Mucosa of rectum (tissue), 2 donors: ENCODE results near the gene PLA2G6.

Source experiments
- H3K27ac ChIP-seq, 2 donors: one replicate each; pipeline ENCODE4 v1.7.0; 2013; ENCODE audit warnings: inconsistent platforms in 2 of 2, low read depth in 2 of 2, low read length in 2 of 2
- H3K27me3 ChIP-seq, 2 donors: one replicate each; pipeline ENCODE4 v1.7.0; 2013; ENCODE audit warnings: low read length in 2 of 2; ENCODE audit not compliant: control insufficient read depth in 2 of 2, insufficient read depth in 2 of 2
- H3K36me3 ChIP-seq, 2 donors: one replicate each; pipeline ENCODE4 v1.7.0; 2013; ENCODE audit warnings: low read length in 2 of 2; ENCODE audit not compliant: control insufficient read depth in 2 of 2, insufficient read depth in 2 of 2
- H3K4me1 ChIP-seq, 2 donors: one replicate each; pipeline ENCODE4 v1.7.0; 2013; ENCODE audit warnings: low read length in 2 of 2, mild to moderate bottlenecking in 1 of 2; ENCODE audit not compliant: control insufficient read depth in 2 of 2, insufficient read depth in 2 of 2
- H3K4me3 ChIP-seq, 2 donors: one replicate each; pipeline ENCODE4 v1.7.0; 2013; ENCODE audit warnings: low read length in 2 of 2
- H3K9ac ChIP-seq, 2 donors: one replicate each; pipeline ENCODE4 v1.7.0; 2013; ENCODE audit warnings: low read length in 2 of 2, low read depth in 1 of 2, mild to moderate bottlenecking in 1 of 2
- H3K9me3 ChIP-seq, 2 donors: one replicate each; pipeline ENCODE4 v1.7.0; 2013; ENCODE audit warnings: low read length in 2 of 2; ENCODE audit not compliant: control insufficient read depth in 2 of 2
- donor health status: healthy.
- donor health status: Normal muscosa, but diverticular disease.

The PLA2G6 gene

GRCh38 chr22:38177044-38177443 is 4.6 kb downstream of the PLA2G6 start:
- Histone ChIP-seq H3K4me1 (peaks cover 44 to 53% of the 10 kb centered on the region in 2 donors), H3K4me3 (no peak overlapping the region), H3K27me3 (no peaks in the 10 kb centered on the region), H3K27ac (peak overlapping the region; percentile 64 to 70), H3K9me3 (no peaks in the 10 kb centered on the region), H3K9ac (no peak overlapping the region), H3K36me3 (no peaks in the 10 kb centered on the region)

DNA sequence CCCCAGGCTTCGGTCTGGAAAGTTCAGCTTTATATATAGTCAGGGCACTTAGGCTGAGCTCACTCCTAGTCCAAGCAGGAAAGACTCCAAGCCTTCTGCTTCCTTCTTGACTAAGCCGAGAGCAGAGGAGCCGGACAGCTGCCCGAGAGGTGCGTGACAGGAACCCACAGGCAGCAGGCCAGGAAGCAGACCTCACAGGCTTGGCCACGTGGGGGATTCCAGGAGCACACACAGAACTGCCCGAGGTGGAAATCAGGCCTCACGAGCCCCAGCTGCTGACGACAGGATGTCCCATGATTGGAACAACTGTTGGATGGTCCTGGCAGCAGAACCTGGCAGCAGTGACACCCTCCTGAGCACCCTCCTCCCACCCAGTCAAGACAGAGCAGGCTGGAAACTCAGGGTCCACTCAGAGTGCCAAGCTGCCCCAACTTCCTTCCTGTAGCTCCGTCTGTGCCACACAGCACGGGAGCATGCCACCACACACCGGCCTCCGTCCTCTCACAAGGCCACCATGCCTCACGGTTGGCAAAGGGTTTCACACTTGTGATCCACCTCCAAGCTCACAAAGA is 5.4 kb downstream of the PLA2G6 start:
- Histone ChIP-seq H3K27ac (peak overlapping the region; percentile 64 to 70), H3K4me3 (no peak overlapping the region), H3K9ac (no peak overlapping the region), H3K36me3 (no peaks in the 10 kb centered on the region), H3K9me3 (no peaks in the 10 kb centered on the region), H3K27me3 (no peaks in the 10 kb centered on the region), H3K4me1 (peaks cover 41 to 50% of the 10 kb centered on the region in 2 donors)

DNA sequence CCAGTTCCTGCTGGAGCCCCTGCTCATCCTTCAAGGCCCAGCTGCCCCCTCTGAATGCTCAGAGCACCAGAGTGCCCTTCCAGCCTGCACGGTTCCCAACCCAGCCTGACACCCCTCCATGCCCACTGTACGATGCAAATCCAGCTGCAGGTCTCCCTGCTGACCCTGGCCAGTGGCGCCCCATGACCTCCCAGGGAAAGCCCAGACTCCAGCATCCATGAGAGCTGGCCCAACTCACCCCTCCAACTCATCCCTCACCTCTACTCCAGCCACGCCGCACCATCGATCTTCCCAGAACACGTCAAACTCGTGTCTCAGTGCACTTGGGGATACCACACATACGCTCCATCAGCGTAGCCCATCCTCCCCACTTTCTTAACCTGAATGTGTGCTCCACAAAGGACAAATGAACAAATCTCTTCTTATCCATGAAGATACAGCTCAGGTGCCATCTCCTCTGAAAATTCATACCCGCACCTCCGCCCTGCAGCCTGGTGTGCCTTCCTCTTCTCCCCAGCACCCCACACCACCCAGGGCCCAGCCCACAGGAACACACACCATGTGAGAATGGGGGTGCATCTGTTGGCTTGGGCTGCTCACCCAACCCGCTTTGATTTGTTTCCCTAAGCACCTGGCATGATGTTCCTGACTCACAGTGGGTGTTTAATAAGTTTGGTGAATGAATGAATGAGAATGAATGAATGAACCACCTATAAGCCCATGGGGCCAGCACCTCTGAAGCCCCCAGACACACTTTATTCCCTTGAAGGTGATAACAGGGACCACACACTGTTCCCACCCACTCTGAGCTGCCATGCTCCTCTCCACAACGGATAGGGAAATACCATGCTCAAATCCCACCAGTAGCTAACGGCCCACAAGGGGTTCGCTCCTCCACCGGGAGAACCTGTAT is 6.2 kb downstream of the PLA2G6 start:
- no peak overlapping the region for H3K9ac ChIP-seq
- peak overlapping the region; percentile 11 to 70 for H3K27ac ChIP-seq
- peaks cover 33 to 42% of the 10 kb centered on the region in 2 donors for H3K4me1 ChIP-seq
- no peaks in the 10 kb centered on the region for H3K9me3 ChIP-seq
- no peak overlapping the region for H3K4me3 ChIP-seq
- no peaks in the 10 kb centered on the region for H3K36me3 ChIP-seq
- H3K27me3 ChIP-seq, result no peaks in the 10 kb centered on the region

- H3K9me3 ChIP-seq, result no peaks in the 10 kb centered on the region
- no peaks in the 10 kb centered on the region for H3K27me3 ChIP-seq
- no peak overlapping the region for H3K27ac ChIP-seq
- H3K9ac ChIP-seq, result no peak overlapping the region
- no peak overlapping the region for H3K4me3 ChIP-seq
- H3K36me3 ChIP-seq, result no peaks in the 10 kb centered on the region
- H3K4me1 ChIP-seq, result peaks cover 28 to 33% of the 10 kb centered on the region in 2 donors
Measured at GRCh38 chr22:38174626-38175025, 7.0 kb downstream of the PLA2G6 start.

- Histone ChIP-seq H3K4me1 (peaks cover 28 to 33% of the 10 kb centered on the region in 2 donors), H3K4me3 (no peak overlapping the region), H3K27me3 (no peaks in the 10 kb centered on the region), H3K27ac (no peak overlapping the region), H3K36me3 (no peaks in the 10 kb centered on the region), H3K9me3 (no peaks in the 10 kb centered on the region), H3K9ac (no peak overlapping the region)
Measured at GRCh38 chr22:38173641-38173906, 8.1 kb downstream of the PLA2G6 start.

GRCh38 chr22:38172832-38173640 is 8.6 kb downstream of the PLA2G6 start:
- Histone ChIP-seq H3K9ac (peak overlapping the region in 1 of 2 donors; percentile 6), H3K9me3 (no peaks in the 10 kb centered on the region)

DNA sequence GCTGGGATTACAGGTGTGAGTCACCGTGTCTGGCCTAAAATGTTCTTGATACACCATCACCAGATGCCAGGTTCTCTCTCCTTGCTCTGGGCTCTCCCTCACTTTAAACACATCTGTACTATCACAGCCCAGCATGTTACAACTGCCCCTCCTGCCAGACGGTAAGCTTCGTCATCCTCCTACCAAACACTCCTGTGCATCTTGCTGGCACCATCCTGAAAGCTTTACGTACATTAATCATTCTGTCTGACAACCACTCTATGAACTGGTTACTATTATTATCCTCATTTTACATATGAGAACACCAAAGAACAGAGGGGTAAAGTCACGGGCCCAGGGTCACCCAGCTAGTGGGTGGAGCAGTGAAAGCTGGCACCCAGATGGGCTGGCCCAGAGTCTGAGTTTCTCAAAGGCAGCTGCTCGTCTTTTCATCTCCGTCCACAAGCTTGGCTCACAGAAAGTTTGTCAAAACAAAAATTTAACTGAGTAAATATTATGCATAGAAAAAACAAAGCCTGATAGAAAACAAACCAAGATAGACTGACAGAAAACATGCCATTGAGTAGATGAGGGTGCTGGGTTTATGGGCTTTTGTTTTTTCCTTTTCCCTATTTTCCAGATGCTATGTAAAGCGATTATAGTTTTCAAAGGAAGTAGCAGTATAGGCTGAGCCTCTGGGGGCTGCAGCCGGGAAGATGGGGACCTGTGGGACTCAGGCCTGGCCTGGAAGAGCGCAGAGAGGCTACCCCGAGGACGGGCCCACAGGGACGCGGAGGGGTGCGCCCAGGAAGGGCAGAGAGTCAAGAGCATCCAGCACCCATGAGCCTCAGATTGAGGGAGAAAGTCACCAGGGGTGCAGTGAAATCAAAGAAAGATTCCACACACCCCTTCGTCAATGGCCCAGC is 9.5 kb downstream of the PLA2G6 start:
- H3K27me3 ChIP-seq, result no peaks in the 10 kb centered on the region
- no peaks in the 10 kb centered on the region for H3K9me3 ChIP-seq
- peak overlapping the region in 1 of 2 donors; percentile 6 for H3K9ac ChIP-seq
- no peaks in the 10 kb centered on the region for H3K36me3 ChIP-seq
- peaks cover 22 to 23% of the 10 kb centered on the region in 2 donors for H3K4me1 ChIP-seq
- H3K27ac ChIP-seq, result peak overlapping the region in 1 of 2 donors; percentile 48
- no peak overlapping the region for H3K4me3 ChIP-seq

More at GRCh38 chr22:38172832-38173640, 8.6 kb downstream of the PLA2G6 start:
- Histone ChIP-seq H3K36me3 (no peaks in the 10 kb centered on the region), H3K27me3 (no peaks in the 10 kb centered on the region), H3K4me3 (no peak overlapping the region), H3K27ac (peak overlapping the region; percentile 16 to 48), H3K4me1 (peaks cover 28% of the 10 kb centered on the region in 2 donors)

DNA sequence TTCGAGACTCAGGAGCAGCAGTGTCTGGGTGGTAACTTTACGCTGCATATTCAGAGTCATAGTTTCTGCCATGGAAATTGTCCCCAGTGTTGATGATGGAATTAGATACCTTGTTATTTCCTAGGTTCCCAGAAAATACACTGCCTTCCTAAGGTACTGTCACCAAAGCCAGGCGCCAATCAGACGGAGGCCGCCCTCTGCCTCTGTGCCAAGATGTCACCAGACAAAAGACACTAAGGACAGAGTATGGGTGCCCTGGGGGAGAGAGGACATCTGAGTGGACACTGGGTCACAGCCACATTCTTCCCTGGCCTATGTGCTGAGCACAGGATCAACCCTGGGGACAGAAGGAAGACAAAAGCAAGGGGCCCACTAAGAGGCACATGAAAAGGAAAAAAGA is 11.2 kb downstream of the PLA2G6 start:
- H3K4me1 ChIP-seq, result peaks cover 9 to 10% of the 10 kb centered on the region in 2 donors
- no peak overlapping the region for H3K27ac ChIP-seq
- H3K4me3 ChIP-seq, result no peak overlapping the region
- H3K27me3 ChIP-seq, result no peaks in the 10 kb centered on the region
- H3K36me3 ChIP-seq, result no peaks in the 10 kb centered on the region
- no peaks in the 10 kb centered on the region for H3K9me3 ChIP-seq
- H3K9ac ChIP-seq, result no peak overlapping the region

DNA sequence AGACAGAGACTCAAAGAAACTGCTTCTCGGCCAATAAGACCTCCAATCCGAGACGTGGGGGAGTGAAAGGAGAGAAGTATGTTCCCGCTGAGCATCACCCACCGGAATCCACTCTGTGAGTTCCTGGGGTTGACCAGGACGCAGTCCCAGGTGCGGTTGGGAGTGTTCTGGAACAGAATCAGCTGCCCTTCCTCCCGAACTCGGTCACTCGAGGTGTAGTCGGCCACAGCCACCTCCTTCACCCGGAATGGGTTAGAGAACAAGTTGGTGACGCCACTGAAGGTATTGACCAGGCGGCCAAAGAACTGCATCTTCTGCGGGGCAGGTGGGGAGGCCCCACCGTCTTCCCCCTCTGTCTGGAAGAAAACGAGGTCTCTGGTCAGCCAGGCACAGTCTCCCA is 12.5 kb downstream of the PLA2G6 start:
- Histone ChIP-seq H3K4me1 (peaks cover 8 to 12% of the 10 kb centered on the region in 2 donors), H3K36me3 (no peaks in the 10 kb centered on the region), H3K9me3 (no peaks in the 10 kb centered on the region), H3K9ac (no peak overlapping the region), H3K27ac (no peak overlapping the region), H3K4me3 (no peak overlapping the region), H3K27me3 (no peaks in the 10 kb centered on the region)
